Neuronal stem cell (in vitro differentiated cells): ENCODE data around the gene TBC1D14.

Source experiments
- DNase-seq: peaks from one replicate; pipeline ENCODE4 v3.0.0-alpha.2; 2013; ENCODE audit warnings: low spot score
- H2AFZ ChIP-seq: one replicate; pipeline ENCODE4 v1.6.1; 2013; ENCODE audit warnings: mild to moderate bottlenecking, low read length, inconsistent platforms
- H2AK5ac ChIP-seq: 2 replicates; pipeline ENCODE4 v1.6.1; 2013; ENCODE audit warnings: low read depth, mild to moderate bottlenecking, inconsistent platforms, low read length, moderate library complexity, mixed read lengths
- H2BK120ac ChIP-seq: 2 replicates; pipeline ENCODE4 v1.6.1; 2013; ENCODE audit warnings: low read depth, mild to moderate bottlenecking, inconsistent platforms, low read length, moderate library complexity, mixed read lengths
- H2BK12ac ChIP-seq: one replicate; pipeline ENCODE4 v1.6.1; 2013; ENCODE audit warnings: low read length, inconsistent platforms
- H2BK15ac ChIP-seq: 2 replicates; pipeline ENCODE4 v1.6.1; 2013; ENCODE audit warnings: mild to moderate bottlenecking, low read length, inconsistent platforms, mixed read lengths
- H2BK5ac ChIP-seq: one replicate; pipeline ENCODE4 v1.6.1; 2013; ENCODE audit warnings: inconsistent platforms, mild to moderate bottlenecking, low read length, moderate library complexity
- H3K14ac ChIP-seq: one replicate; pipeline ENCODE4 v1.6.1; 2013; ENCODE audit warnings: low read length, inconsistent platforms
- H3K18ac ChIP-seq: 2 replicates; pipeline ENCODE4 v1.6.1; 2013; ENCODE audit warnings: low read length, inconsistent platforms
- H3K23ac ChIP-seq: 2 replicates; pipeline ENCODE4 v1.6.1; 2013; ENCODE audit warnings: low read depth, mild to moderate bottlenecking, mixed read lengths, low read length, inconsistent platforms; ENCODE audit not compliant: poor library complexity
- H3K27ac ChIP-seq: replicated peaks from 3 replicates; pipeline ENCODE4 v1.5.1; 2013; ENCODE audit warnings: low read length, inconsistent platforms
- H3K27me3 ChIP-seq, 3 experiments: 2 replicates each; pipeline ENCODE4 v1.6.1; 2013; ENCODE audit warnings: low read length in 3 of 3, mild to moderate bottlenecking in 2 of 3, inconsistent platforms in 1 of 3, low read depth in 1 of 3, mixed read lengths in 1 of 3, moderate library complexity in 1 of 3; ENCODE audit not compliant: control insufficient read depth in 3 of 3, insufficient read depth in 3 of 3
- H3K36me3 ChIP-seq, 2 donors: replicated peaks in 1 of 2; 2 replicates each; pipeline ENCODE4 v1.6.1; 2013; ENCODE audit warnings: low read length in 2 of 2; ENCODE audit not compliant: control insufficient read depth in 2 of 2, insufficient read depth in 2 of 2
- H3K4ac ChIP-seq: 2 replicates; pipeline ENCODE4 v1.6.1; 2013; ENCODE audit warnings: inconsistent platforms, mild to moderate bottlenecking, low read length, moderate library complexity
- H3K4me1 ChIP-seq, 2 donors: 1 replicate in 1 of 2; 2 replicates in 1 of 2; pipeline ENCODE4 v1.6.1; 2013; ENCODE audit warnings: low read length in 2 of 2, low read depth in 1 of 2; ENCODE audit not compliant: control insufficient read depth in 2 of 2, insufficient read depth in 1 of 2
- H3K4me2 ChIP-seq: one replicate; pipeline ENCODE4 v1.6.1; 2013; ENCODE audit warnings: mild to moderate bottlenecking, low read length, inconsistent platforms; ENCODE audit not compliant: insufficient read depth, poor library complexity, severe bottlenecking
- H3K4me3 ChIP-seq, 2 donors: 2 replicates each; pipeline ENCODE4 v1.5.1; 2013; ENCODE audit warnings: low read length in 2 of 2, mild to moderate bottlenecking in 2 of 2, inconsistent platforms in 1 of 2, moderate library complexity in 1 of 2
- H3K79me1 ChIP-seq: one replicate; pipeline ENCODE4 v1.6.1; 2013; ENCODE audit warnings: low read depth, mild to moderate bottlenecking, inconsistent platforms, low read length, moderate library complexity
- H3K9ac ChIP-seq: one replicate; pipeline ENCODE4 v1.6.1; 2013; ENCODE audit warnings: mild to moderate bottlenecking, low read depth, low read length, inconsistent platforms; ENCODE audit not compliant: poor library complexity
- H3K9me3 ChIP-seq, 2 donors: replicated peaks in 1 of 2; 2 replicates each; pipeline versions ENCODE3 to v1.6.1; 2013; ENCODE audit warnings: low read length in 2 of 2, mild to moderate bottlenecking in 2 of 2, inconsistent platforms in 1 of 2, low read depth in 1 of 2, mixed read lengths in 1 of 2, moderate library complexity in 1 of 2; ENCODE audit not compliant: control insufficient read depth in 2 of 2, insufficient read depth in 1 of 2
- H4K8ac ChIP-seq: one replicate; pipeline ENCODE4 v1.6.1; 2013; ENCODE audit warnings: low read depth, mild to moderate bottlenecking, inconsistent platforms, low read length, moderate library complexity
- H4K91ac ChIP-seq: one replicate; pipeline ENCODE4 v1.6.1; 2013; ENCODE audit warnings: low read length, low read depth, mild to moderate bottlenecking, inconsistent platforms; ENCODE audit not compliant: poor library complexity
- WGBS, 2 donors: extraction: QIAGEN DNeasy Blood & Tissue Kit; methylation state at CpG; one replicate each; pipeline ENCODE4 v1.1.7; 2013; ENCODE audit warnings: missing lambda C conversion rate in 2 of 2, mixed read lengths in 1 of 2; ENCODE audit not compliant: insufficient read length in 2 of 2, insufficient replicate concordance in 1 of 2; ENCODE audit errors: extremely low coverage in 2 of 2; 5-methylcytosine and 5-hydroxymethylcytosine counted together

The TBC1D14 gene

DNA sequence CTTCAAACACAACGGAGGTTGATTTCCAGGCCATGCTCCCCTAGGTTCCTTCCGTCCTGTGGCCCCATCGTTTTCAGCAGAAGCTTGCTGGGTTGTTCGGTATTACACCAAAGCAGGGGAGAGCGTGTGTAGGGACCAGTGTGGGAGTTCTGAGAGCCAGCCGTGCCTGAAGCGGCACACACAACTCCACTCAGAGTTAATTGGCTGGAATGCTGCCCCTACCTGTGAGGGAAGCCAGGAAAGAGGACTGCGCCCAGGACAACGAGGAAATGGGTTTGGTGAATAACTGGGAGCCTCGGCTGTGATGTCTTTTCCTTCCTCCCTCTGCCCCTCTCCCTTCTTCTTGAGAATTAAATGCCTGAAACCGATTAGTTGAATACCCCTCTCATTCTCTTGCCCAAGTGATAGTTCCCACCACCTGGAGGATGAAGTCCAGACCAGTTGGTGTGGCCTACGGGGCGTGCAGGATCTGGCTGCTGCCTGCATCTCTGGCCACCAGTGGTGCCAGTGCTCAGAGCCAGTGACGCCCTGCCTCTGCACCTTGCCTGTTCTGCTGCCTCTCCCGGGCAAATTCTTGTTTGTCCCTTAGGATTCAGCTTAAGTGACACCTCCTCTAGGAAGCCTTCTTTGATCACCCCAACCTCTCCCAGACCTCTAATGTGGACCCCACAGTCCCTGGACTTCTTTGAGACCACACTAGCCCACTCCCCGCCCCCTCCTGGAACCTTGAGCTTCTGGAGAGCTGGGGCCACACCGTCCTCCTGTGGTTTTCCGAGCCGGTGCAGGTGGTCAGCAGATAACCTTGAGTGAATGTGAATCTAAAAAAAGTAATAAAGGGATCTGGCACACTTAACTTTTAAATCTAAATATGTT is 33.6 kb downstream of the TBC1D14 start:
- H2BK120ac ChIP-seq = no peak overlapping the region
- H3K79me1 ChIP-seq = peaks cover 5% of the 10 kb centered on the region
- no peak overlapping the region for H2BK12ac ChIP-seq
- no peak overlapping the region for H4K91ac ChIP-seq
- H3K4me3 ChIP-seq = no peak overlapping the region
- no CpG with 5 or more reads among the region's 19 CpGs for WGBS, 2 donors
- peaks cover 0 to 3% of the 10 kb centered on the region in 2 donors for H3K36me3 ChIP-seq
- no peak overlapping the region for H3K27ac ChIP-seq
- peaks cover 26 to 31% of the 10 kb centered on the region in 2 donors for H3K4me1 ChIP-seq
- no peak overlapping the region for H2BK5ac ChIP-seq
- H3K9me3 ChIP-seq = peaks cover 0 to 2% of the 10 kb centered on the region in 2 donors
- H3K23ac ChIP-seq = no peak overlapping the region
- DNase-seq = no peak
- H3K9ac ChIP-seq = no peak overlapping the region
- H3K4ac ChIP-seq = no peak overlapping the region
- no peak overlapping the region for H2AFZ ChIP-seq
- H3K4me2 ChIP-seq = no peak overlapping the region
- no peak overlapping the region for H3K18ac ChIP-seq
- no peaks in the 10 kb centered on the region for H3K27me3 ChIP-seq
- H3K14ac ChIP-seq = no peak overlapping the region
- H4K8ac ChIP-seq = no peak overlapping the region
- H2BK15ac ChIP-seq = no peak overlapping the region
- no peak overlapping the region for H2AK5ac ChIP-seq

DNA sequence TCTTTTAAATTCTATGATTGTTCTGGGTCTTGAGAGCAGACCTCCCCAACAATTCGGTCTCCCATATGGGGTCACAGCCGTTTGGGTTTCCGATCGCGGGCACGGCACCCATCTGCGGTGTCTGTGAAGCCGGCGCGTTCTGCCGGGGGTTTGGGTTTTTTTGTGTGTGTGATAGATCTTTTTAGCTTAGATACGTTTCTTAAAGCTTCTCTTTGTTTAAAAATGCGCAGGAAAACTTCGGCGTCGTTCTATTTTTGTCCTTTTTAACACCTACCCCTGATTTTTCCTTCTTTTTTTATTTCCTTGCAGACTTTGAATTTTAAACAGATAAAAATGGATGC is 34.2 kb downstream of the TBC1D14 start:
- Histone ChIP-seq H3K36me3 (peaks cover 0 to 2% of the 10 kb centered on the region in 2 donors), H4K91ac (no peak overlapping the region), H2AK5ac (no peak overlapping the region), H2BK15ac (no peak overlapping the region), H3K79me1 (peaks cover 5% of the 10 kb centered on the region), H2AFZ (no peak overlapping the region), H2BK5ac (no peak overlapping the region), H3K18ac (no peak overlapping the region), H3K14ac (no peak overlapping the region), H3K4me3 (no peak overlapping the region), H2BK12ac (no peak overlapping the region), H2BK120ac (no peak overlapping the region), H3K4me2 (no peak overlapping the region), H3K4ac (no peak overlapping the region), H3K9ac (no peak overlapping the region), H3K27ac (no peak overlapping the region), H3K9me3 (peaks cover 0 to 2% of the 10 kb centered on the region in 2 donors), H3K23ac (no peak overlapping the region), H4K8ac (no peak overlapping the region), H3K27me3 (no peaks in the 10 kb centered on the region), H3K4me1 (peaks cover 24 to 25% of the 10 kb centered on the region in 2 donors)
- DNase-seq = no peak
- no CpG with 5 or more reads among the region's 16 CpGs for WGBS, 2 donors

DNA sequence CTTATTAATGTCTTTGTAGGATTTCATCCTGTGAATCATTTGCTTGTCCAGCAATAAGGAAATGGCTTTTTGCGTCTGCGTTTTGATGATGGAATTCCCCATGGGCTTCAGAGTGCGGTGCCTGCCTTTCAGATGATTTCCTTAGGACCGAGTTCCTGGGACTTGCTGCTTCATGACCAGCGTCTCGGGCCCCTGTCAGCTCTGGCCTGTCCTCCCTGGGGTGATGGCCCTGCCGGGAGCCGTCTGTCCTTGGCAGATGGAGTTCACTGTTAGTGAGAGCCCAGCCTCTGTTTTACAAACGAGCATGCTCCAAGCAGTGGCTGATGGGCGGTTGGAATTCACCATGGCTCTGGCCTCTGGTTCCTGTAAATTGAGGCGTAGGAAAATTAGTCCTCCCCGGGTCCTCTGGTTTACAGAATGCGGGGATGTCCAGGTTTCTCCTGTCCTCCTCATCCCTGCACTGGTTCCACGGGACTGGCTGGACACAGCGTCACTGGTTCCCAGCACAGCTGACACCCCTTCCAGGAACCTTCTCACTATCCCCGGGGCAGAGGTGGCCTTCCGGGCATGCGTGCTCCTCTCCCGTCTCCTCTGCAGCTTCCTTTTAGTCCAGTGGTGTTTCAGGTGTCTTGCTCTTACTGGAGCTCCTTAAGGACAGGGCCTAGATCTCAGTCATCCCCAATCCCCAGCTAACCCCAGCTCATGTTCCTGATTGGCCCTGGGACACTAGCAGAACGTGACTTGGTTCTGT is 34.9 kb downstream of the TBC1D14 start:
- H2AK5ac ChIP-seq = no peak overlapping the region
- no CpG with 5 or more reads among the region's 20 CpGs for WGBS, 2 donors
- H3K27ac ChIP-seq = no peak overlapping the region

DNA sequence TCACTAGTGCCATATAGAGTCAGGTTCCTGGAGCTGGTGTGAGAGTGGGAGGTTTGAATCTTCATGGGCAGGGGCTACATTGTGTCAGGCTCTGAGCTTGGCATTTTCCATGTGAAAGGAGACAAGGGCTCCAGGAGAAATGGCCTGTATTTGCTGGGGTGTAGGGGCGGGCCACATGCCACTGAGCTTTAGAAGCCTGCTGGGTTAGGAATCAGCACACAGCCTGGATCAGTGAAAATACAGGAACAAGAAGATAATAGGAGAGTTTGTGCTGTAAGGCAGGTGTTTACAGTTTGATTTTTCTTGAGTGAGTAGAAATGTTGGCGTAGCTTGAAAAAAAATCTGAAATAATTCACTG is 35.4 kb downstream of the TBC1D14 start:
- no peak overlapping the region for H2BK120ac ChIP-seq
- no peak overlapping the region for H3K4me3 ChIP-seq
- no peak overlapping the region for H3K14ac ChIP-seq
- H4K91ac ChIP-seq = no peak overlapping the region
- peaks cover 2% of the 10 kb centered on the region in 2 donors for H3K9me3 ChIP-seq
- WGBS, 2 donors = no CpG with 5 or more reads among the region's 2 CpGs
- H3K18ac ChIP-seq = no peak overlapping the region
- no peak overlapping the region for H2BK12ac ChIP-seq
- no peaks in the 10 kb centered on the region for H3K27me3 ChIP-seq
- H3K4ac ChIP-seq = no peak overlapping the region
- H3K79me1 ChIP-seq = peaks cover 5% of the 10 kb centered on the region
- H4K8ac ChIP-seq = no peak overlapping the region
- H3K9ac ChIP-seq = no peak overlapping the region
- no peak overlapping the region for H2BK5ac ChIP-seq
- H3K4me1 ChIP-seq = peaks cover 21 to 24% of the 10 kb centered on the region in 2 donors
- no peak overlapping the region for H3K23ac ChIP-seq
- no peak for DNase-seq
- no peak overlapping the region for H3K27ac ChIP-seq
- H2BK15ac ChIP-seq = no peak overlapping the region
- no peak overlapping the region for H3K4me2 ChIP-seq
- no peaks in the 10 kb centered on the region for H3K36me3 ChIP-seq
- no peak overlapping the region for H2AK5ac ChIP-seq
- H2AFZ ChIP-seq = no peak overlapping the region

More for the DNA sequence above, 34.9 kb downstream of the TBC1D14 start:
- peaks cover 22 to 24% of the 10 kb centered on the region in 2 donors for H3K4me1 ChIP-seq
- H3K9me3 ChIP-seq = peaks cover 0 to 2% of the 10 kb centered on the region in 2 donors
- no peak overlapping the region for H3K4ac ChIP-seq
- no peak overlapping the region for H4K8ac ChIP-seq
- H2AFZ ChIP-seq = no peak overlapping the region
- no peak overlapping the region for H3K4me2 ChIP-seq
- no peaks in the 10 kb centered on the region for H3K36me3 ChIP-seq
- no peak overlapping the region for H2BK12ac ChIP-seq
- no peaks in the 10 kb centered on the region for H3K27me3 ChIP-seq
- H3K23ac ChIP-seq = peak overlapping the region; percentile 28
- no peak overlapping the region for H3K18ac ChIP-seq
- H2BK5ac ChIP-seq = no peak overlapping the region
- no peak overlapping the region for H3K14ac ChIP-seq
- H3K79me1 ChIP-seq = peaks cover 5% of the 10 kb centered on the region
- no peak overlapping the region for H2BK120ac ChIP-seq
- H4K91ac ChIP-seq = no peak overlapping the region
- no peak overlapping the region for H3K9ac ChIP-seq
- DNase-seq = no peak
- H2BK15ac ChIP-seq = no peak overlapping the region
- no peak overlapping the region for H3K4me3 ChIP-seq
